H1 (cell line): ENCODE measurements around the gene LINGO4. TPM values are rescaled to one million over a fixed set of nuclear protein-coding genes. Genes with fewer than 3 reads are reported as not detected.

ENCODE experiments used
- BACH1 ChIP-seq: IDR thresholded peaks from 2 replicates; pipeline ENCODE4 v1.6.1; 2012; ENCODE audit warnings: low read length, improper control_type of control experiment
- CEBPB ChIP-seq: IDR thresholded peaks from 2 replicates; pipeline ENCODE4 v1.6.1; 2012; ENCODE audit warnings: low read depth, low read length
- CHD1 ChIP-seq: IDR thresholded peaks from 2 replicates; pipeline ENCODE4 v1.6.1; 2012; ENCODE audit warnings: low read depth, low read length, improper control_type of control experiment
- CHD2 ChIP-seq: IDR thresholded peaks from 2 replicates; pipeline ENCODE4 v1.6.1; 2012; ENCODE audit warnings: low read length, improper control_type of control experiment
- CREB1 ChIP-seq: IDR thresholded peaks from 2 replicates; pipeline ENCODE4 v1.6.1; 2012; ENCODE audit warnings: inconsistent platforms
- EGR1 ChIP-seq: IDR thresholded peaks from 2 replicates; pipeline ENCODE4 v1.6.1; 2011; ENCODE audit warnings: low read depth, low read length, borderline replicate concordance
- GTF2F1 ChIP-seq: IDR thresholded peaks from 2 replicates; pipeline ENCODE4 v1.6.1; 2012; ENCODE audit warnings: low read depth, low read length, improper control_type of control experiment, borderline replicate concordance
- HDAC2 ChIP-seq, 2 experiments: fragments of 300-600 bp in 1 of 2; sonication (generic) in 1 of 2; IDR thresholded peaks; 2 replicates each; pipeline ENCODE4 v1.6.1; 2011 to 2012; ENCODE audit warnings: low read depth in 2 of 2, low read length in 2 of 2, mild to moderate bottlenecking in 2 of 2, moderate library complexity in 2 of 2, borderline replicate concordance in 1 of 2, inconsistent platforms in 1 of 2
- HDAC6 ChIP-seq: IDR thresholded peaks from one replicate; pipeline ENCODE4 v1.7.1; 2012; ENCODE audit warnings: low read depth, mild to moderate bottlenecking, inconsistent platforms, low read length, moderate library complexity
- KDM1A ChIP-seq: fragments of 200-600, 300-600 bp; sonication (generic); IDR thresholded peaks from 2 replicates; pipeline ENCODE4 v1.7.1; 2016; ENCODE audit warnings: mild to moderate bottlenecking, low read length, borderline replicate concordance
- NANOG ChIP-seq: IDR thresholded peaks from 2 replicates; pipeline ENCODE4 v1.6.1; 2011; ENCODE audit warnings: low read length, low read depth, mild to moderate bottlenecking, inconsistent platforms; ENCODE audit not compliant: insufficient read depth, poor library complexity, severe bottlenecking
- PHF8 ChIP-seq: fragments of 200-600 bp; sonication (generic); conservative IDR thresholded peaks from 2 replicates; pipeline ENCODE4 v1.7.1; 2012; ENCODE audit warnings: low read depth, mild to moderate bottlenecking, inconsistent platforms, low read length, moderate library complexity
- POLR2AphosphoS5 ChIP-seq: IDR thresholded peaks from 2 replicates; pipeline ENCODE4 v1.6.1; 2011; ENCODE audit warnings: low read depth, low read length
- RBBP5 ChIP-seq: IDR thresholded peaks from 2 replicates; pipeline ENCODE4 v1.7.1; 2012; ENCODE audit warnings: low read depth, mild to moderate bottlenecking, inconsistent platforms, low read length, moderate library complexity, borderline replicate concordance
- SIX5 ChIP-seq: IDR thresholded peaks from 2 replicates; pipeline ENCODE4 v1.6.1; 2011; ENCODE audit warnings: mild to moderate bottlenecking, low read depth, low read length
- TAF1 ChIP-seq: IDR thresholded peaks from 2 replicates; pipeline ENCODE4 v1.6.1; 2011; ENCODE audit warnings: mild to moderate bottlenecking, low read depth, low read length
- TAF7 ChIP-seq: optimal IDR thresholded peaks from 2 replicates; pipeline ENCODE3; 2011; ENCODE audit warnings: low read depth, mild to moderate bottlenecking, inconsistent platforms, low read length, moderate library complexity, borderline replicate concordance
- TBP ChIP-seq: IDR thresholded peaks from 2 replicates; pipeline ENCODE4 v1.6.1; 2011; ENCODE audit warnings: low read depth, low read length, improper control_type of control experiment
- TCF12 ChIP-seq: IDR thresholded peaks from 2 replicates; pipeline ENCODE4 v1.6.1; 2011; ENCODE audit warnings: low read depth, mild to moderate bottlenecking, low read length
- TEAD4 ChIP-seq: IDR thresholded peaks from 2 replicates; pipeline ENCODE4 v1.6.1; 2012; ENCODE audit warnings: low read depth, low read length, inconsistent platforms, mixed read lengths
- YY1 ChIP-seq: IDR thresholded peaks from 2 replicates; pipeline ENCODE4 v1.6.1; 2011; ENCODE audit warnings: low read depth, mild to moderate bottlenecking, low read length
- polyA plus RNA-seq, 7 experiments: library from polyadenylated mRNA; depleted of rRNA in 3 of 7; stranded (reverse) in 5 of 7; unstranded in 2 of 7; fragments of >200 nt in 5 of 7; fragments of 200-250 nt in 2 of 7; gene quantifications; 1 replicate in 5 of 7; 2 replicates in 1 of 7; 4 replicates in 1 of 7; pipeline versions ENCODE4 v1.2.1 to v1.2.3, GENCODE V29; 2011 to 2013; ENCODE audit warnings: missing spikeins in 2 of 7, mixed read lengths in 2 of 7
- total RNA-seq: library from RNA; stranded (reverse); fragmentation: NEBNext Ultra II Directional; extraction: Animal tissue kit (Norgen Biotek cat#: 25700); gene quantifications from 2 replicates; pipeline ENCODE4 v1.2.1, GENCODE V29; 2021
- TF ChIP-seq, protein P1 (sequence below), 3 experiments: IDR thresholded peaks; 1 replicate in 2 of 3; 2 replicates in 1 of 3; pipeline versions ENCODE4 v1.5.1 to v1.6.1; 2011; ENCODE audit warnings: low read length in 3 of 3, mild to moderate bottlenecking in 3 of 3, inconsistent platforms in 2 of 3, low read depth in 1 of 3, moderate library complexity in 1 of 3; ENCODE audit not compliant: insufficient read depth in 1 of 3; ENCODE audit errors: control extremely low read depth in 1 of 3

LINGO4 gene
- total and polyA plus RNA-seq, 2 of the 8 experiments (the other 6 are each of a cell fraction or from before 2014, with no cell fraction given), result 0.03 TPM; not detected in 1

DNA sequence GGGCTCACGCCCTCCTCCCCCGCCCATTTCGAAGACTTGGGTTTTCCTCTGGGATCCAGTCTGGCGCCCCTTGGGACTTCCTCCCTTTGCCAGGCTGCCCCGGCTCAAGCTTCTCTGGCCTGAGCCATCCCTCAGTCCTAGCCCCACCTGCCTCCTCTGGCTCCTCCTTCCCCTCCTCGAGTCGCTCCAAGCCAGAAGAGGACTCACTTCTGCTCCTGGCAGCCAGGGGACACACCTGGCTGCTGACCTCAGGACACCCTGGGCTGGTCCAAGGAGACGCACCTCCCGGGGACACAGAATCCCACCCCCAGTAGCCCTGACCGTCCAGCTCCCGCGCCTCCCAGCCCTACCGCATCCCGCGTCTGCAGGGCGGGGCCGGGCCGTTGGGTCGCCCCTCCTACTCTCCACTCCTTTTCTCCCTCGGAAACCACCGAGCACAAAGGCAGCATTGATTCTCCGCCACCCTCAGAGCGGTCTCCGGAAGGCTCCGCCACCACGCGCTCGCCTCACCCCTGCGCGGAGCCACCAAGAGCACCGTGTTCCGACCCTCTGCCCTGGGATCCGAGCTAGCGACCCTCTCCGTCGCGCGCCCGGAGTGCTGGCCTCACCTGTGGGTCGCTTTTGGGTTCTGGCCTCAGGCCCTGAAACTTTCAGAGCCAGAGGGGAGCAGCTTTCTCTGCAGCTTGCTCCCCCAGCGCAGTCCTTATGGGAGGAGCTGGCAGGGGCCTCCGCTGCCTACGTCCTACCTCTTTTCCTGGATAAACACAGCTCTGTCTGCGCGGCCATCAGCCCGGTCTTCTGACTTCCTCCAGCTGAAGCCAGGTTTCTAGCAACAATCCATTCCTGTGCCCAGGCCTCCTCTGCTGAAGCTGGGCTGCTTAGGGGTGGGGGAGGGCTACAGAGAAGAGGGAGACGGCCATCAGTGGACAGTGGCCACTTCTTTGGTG lies 34.5 kb upstream of the LINGO4 start, which contains the start of gene C2CD4D (continued):
- TF ChIP-seq GTF2F1 (peak; percentile 14; the same call in 1 of the 2 replicates), PHF8 (peak; percentile 83), HDAC6 (no peak), CHD1 (no peak), TAF1 (peak; percentile 75; the same call in 1 of the 2 replicates), NANOG (no peak), TCF12 (no peak), YY1 (no peak), RBBP5 (0 out of 2 replicates have a peak, but pooled peaks have one; percentile 37), KDM1A (no peak), POLR2AphosphoS5 (peak; percentile 89), CEBPB (no peak), SIX5 (no peak), TEAD4 (no peak), CREB1 (no peak; the same call in none of the 2 replicates), TBP (peak; percentile 73), TAF7 (peak; percentile 60), CHD2 (no peak), HDAC2 (IDR thresholded peaks at IDR 0.05; ENCODE audit: borderline replicate concordance in 1 of 2, low read depth in 2 of 2, low read length in 2 of 2) (no peak), EGR1 (no peak), BACH1 (no peak)
- TF ChIP-seq, protein P1, sequence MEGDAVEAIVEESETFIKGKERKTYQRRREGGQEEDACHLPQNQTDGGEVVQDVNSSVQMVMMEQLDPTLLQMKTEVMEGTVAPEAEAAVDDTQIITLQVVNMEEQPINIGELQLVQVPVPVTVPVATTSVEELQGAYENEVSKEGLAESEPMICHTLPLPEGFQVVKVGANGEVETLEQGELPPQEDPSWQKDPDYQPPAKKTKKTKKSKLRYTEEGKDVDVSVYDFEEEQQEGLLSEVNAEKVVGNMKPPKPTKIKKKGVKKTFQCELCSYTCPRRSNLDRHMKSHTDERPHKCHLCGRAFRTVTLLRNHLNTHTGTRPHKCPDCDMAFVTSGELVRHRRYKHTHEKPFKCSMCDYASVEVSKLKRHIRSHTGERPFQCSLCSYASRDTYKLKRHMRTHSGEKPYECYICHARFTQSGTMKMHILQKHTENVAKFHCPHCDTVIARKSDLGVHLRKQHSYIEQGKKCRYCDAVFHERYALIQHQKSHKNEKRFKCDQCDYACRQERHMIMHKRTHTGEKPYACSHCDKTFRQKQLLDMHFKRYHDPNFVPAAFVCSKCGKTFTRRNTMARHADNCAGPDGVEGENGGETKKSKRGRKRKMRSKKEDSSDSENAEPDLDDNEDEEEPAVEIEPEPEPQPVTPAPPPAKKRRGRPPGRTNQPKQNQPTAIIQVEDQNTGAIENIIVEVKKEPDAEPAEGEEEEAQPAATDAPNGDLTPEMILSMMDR (IDR thresholded peaks at IDR 0.05; ENCODE audit: control extremely low read depth in 1 of 3, insufficient read depth in 1 of 3, low read depth in 1 of 3, low read length in 3 of 3), result peak; percentile 8 to 24 (median 15); a peak in 3 of 4 replicates
